ENCODE measurements around the gene CASD1.

CASD1 gene

GRCh38 chr7:94590526-94591162 lies 81.0 kb downstream of the CASD1 start:
- DNase-seq, result no peak

DNA sequence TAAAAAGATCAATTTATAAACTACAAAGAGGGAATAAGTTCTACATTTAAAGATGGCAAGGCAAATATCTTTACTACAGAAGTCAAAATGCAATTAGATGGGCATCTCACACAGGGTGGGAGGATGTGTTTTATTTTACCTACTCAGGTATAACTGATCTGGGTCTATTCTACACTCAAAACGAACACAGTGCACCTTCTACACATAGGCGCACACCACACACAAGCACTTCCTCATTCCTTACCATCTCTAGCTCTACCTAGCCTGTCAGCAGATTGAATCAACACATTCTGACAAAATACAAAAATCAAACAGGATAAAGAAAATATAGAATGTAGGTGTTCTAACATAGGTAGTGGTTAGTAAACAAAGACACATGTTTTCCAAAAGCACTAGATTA lies 81.6 kb downstream of the CASD1 start:
- no peak for DNase-seq

DNA sequence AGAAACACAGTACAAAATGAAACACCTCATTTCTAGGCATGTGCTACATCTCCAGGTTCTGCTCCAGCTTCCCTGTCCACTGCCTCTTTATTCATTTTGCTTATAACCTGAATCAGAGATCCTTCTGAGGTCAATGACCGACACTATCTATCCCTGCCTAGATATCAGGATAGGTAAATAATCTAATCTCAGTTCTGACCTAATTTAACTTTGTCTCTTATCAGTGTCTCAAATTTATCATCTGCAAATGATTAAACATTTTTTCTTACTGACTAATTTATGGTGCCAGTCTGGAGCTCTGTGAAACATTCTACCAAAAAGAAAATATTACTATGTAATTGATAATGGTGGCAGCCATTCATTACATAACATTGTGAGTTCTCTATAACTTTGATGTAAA lies 85.3 kb downstream of the CASD1 start:
- no peak for DNase-seq

GRCh38 chr7:94595717-94596116 lies 86.1 kb downstream of the CASD1 start:
- no peak for DNase-seq

GRCh38 chr7:94600267-94600666 lies 90.7 kb downstream of the CASD1 start:
- no peak for DNase-seq

DNA sequence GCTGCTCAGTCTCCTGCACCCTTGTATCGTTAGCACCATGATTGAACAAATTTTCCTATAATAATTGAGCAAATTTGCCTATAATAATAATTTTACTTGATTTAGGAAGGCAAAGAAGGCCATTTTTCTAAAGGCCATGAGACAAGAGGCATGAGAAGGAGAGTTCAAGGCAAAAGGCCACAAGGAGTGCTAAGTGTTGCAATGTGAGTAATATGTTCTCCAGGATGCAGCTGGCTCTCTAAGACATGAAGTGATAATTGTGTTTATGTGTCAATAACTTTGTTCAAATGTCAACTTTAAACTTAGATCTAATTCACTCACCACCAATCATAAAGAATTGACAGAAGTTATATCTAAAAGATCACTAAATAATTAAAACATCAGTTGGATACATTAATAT lies 92.6 kb downstream of the CASD1 start:
- no peak for DNase-seq

DNA sequence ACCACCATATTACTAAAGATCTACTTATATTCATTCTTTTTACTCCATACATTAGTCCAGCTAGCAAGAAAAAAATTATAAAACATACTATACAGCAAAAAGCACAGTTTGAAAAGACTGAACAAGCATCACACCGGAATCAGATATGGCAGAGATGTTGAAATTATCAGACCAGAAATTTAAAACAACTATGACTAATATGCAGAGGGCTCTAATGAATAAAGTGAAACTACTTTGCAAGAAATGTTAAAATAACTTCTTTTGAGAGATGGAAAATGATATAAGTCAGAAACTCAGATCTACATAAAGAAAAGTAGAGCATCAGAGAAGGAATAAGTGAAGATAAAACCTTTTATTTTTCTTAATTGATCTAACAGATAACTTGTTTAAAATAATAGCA lies 95.4 kb downstream of the CASD1 start:
- no peak for DNase-seq
